HEK293 (cell line): ENCODE results near the gene RMC1.

ENCODE experiments used
- BCL11A ChIP-seq: fragments of 450-650 bp; formaldehyde crosslinking; IDR thresholded peaks from 2 replicates; pipeline ENCODE4 v1.5.1; 2016; ENCODE audit warnings: low read depth, missing biosample characterization, missing genetic modification characterization
- CTCF ChIP-seq: fragments of 450-650 bp; formaldehyde crosslinking; IDR thresholded peaks from 2 replicates; pipeline ENCODE4 v1.5.1; 2016; ENCODE audit warnings: missing biosample characterization, missing genetic modification characterization
- HOXA7 ChIP-seq: sonication (generic); formaldehyde crosslinking; IDR thresholded peaks from 2 replicates; pipeline ENCODE4 v1.8.1; 2022; ENCODE audit warnings: missing genetic modification reagents, borderline replicate concordance
- INSM2 ChIP-seq: fragments of 450-650 bp; formaldehyde crosslinking; IDR thresholded peaks from 2 replicates; pipeline ENCODE4 v1.5.1; 2016; ENCODE audit warnings: missing biosample characterization, missing genetic modification characterization
- KLF1 ChIP-seq: fragments of 450-650 bp; formaldehyde crosslinking; IDR thresholded peaks from 2 replicates; pipeline ENCODE4 v1.5.1; 2016; ENCODE audit warnings: missing biosample characterization, missing genetic modification characterization
- OVOL3 ChIP-seq: fragments of 450-650 bp; formaldehyde crosslinking; IDR thresholded peaks from 2 replicates; pipeline ENCODE4 v1.5.1; 2016; ENCODE audit warnings: missing biosample characterization, missing genetic modification characterization
- SCRT1 ChIP-seq: fragments of 450-650 bp; formaldehyde crosslinking; IDR thresholded peaks from 2 replicates; pipeline ENCODE4 v1.5.1; 2016; ENCODE audit warnings: missing biosample characterization, missing genetic modification characterization, borderline replicate concordance
- ZBTB21 ChIP-seq: fragments of 450-650 bp; formaldehyde crosslinking; IDR thresholded peaks from 2 replicates; pipeline ENCODE4 v1.5.1; 2017; ENCODE audit warnings: missing biosample characterization, missing genetic modification characterization
- ZNF114 ChIP-seq: fragments of 450-650 bp; formaldehyde crosslinking; IDR thresholded peaks from 2 replicates; pipeline ENCODE4 v1.5.0; 2017; ENCODE audit warnings: missing biosample characterization, missing genetic modification characterization
- ZNF132 ChIP-seq: fragments of 450-650 bp; formaldehyde crosslinking; IDR thresholded peaks from 2 replicates; pipeline ENCODE4 v1.5.1; 2017; ENCODE audit warnings: missing biosample characterization, missing genetic modification characterization, borderline replicate concordance
- ZNF140 ChIP-seq: fragments of 450-650 bp; formaldehyde crosslinking; IDR thresholded peaks from 2 replicates; pipeline ENCODE4 v1.5.1; 2016; ENCODE audit warnings: missing biosample characterization, missing genetic modification characterization
- ZNF146 ChIP-seq: fragments of 450-650 bp; formaldehyde crosslinking; IDR thresholded peaks from 2 replicates; pipeline ENCODE4 v1.5.1; 2016; ENCODE audit warnings: missing biosample characterization, missing genetic modification characterization
- ZNF174 ChIP-seq: fragments of 450-650 bp; formaldehyde crosslinking; IDR thresholded peaks from 2 replicates; pipeline ENCODE4 v1.5.0; 2017; ENCODE audit warnings: missing biosample characterization, mild to moderate bottlenecking, missing genetic modification characterization
- ZNF202 ChIP-seq: fragments of 450-650 bp; formaldehyde crosslinking; IDR thresholded peaks from 2 replicates; pipeline ENCODE4 v1.5.1; 2016; ENCODE audit warnings: missing biosample characterization, missing genetic modification characterization, borderline replicate concordance
- ZNF211 ChIP-seq: fragments of 450-650 bp; formaldehyde crosslinking; IDR thresholded peaks from 2 replicates; pipeline ENCODE4 v1.5.1; 2016; ENCODE audit warnings: low read depth, missing biosample characterization, missing genetic modification characterization
- ZNF214 ChIP-seq: fragments of 450-650 bp; formaldehyde crosslinking; IDR thresholded peaks from 2 replicates; pipeline ENCODE4 v1.5.1; 2017; ENCODE audit warnings: missing biosample characterization, mild to moderate bottlenecking, missing genetic modification characterization, borderline replicate concordance
- ZNF223 ChIP-seq: fragments of 450-650 bp; formaldehyde crosslinking; IDR thresholded peaks from 2 replicates; pipeline ENCODE4 v1.5.1; 2016; ENCODE audit warnings: missing biosample characterization, missing genetic modification characterization
- ZNF248 ChIP-seq: fragments of 450-650 bp; formaldehyde crosslinking; IDR thresholded peaks from 2 replicates; pipeline ENCODE4 v1.5.1; 2017; ENCODE audit warnings: missing biosample characterization, missing genetic modification characterization
- ZNF266 ChIP-seq: fragments of 450-650 bp; formaldehyde crosslinking; IDR thresholded peaks from 2 replicates; pipeline ENCODE4 v1.5.1; 2016; ENCODE audit warnings: missing biosample characterization, missing genetic modification characterization, low read depth
- ZNF391 ChIP-seq: fragments of 450-650 bp; formaldehyde crosslinking; IDR thresholded peaks from 2 replicates; pipeline ENCODE4 v1.5.1; 2016; ENCODE audit warnings: low read depth, missing biosample characterization, missing genetic modification characterization, borderline replicate concordance
- ZNF404 ChIP-seq: fragments of 450-650 bp; formaldehyde crosslinking; IDR thresholded peaks from 2 replicates; pipeline ENCODE4 v1.5.1; 2017; ENCODE audit warnings: missing biosample characterization, missing genetic modification characterization
- ZNF449 ChIP-seq: fragments of 450-650 bp; formaldehyde crosslinking; IDR thresholded peaks from 2 replicates; pipeline ENCODE4 v1.5.1; 2017; ENCODE audit warnings: missing biosample characterization, mild to moderate bottlenecking, missing genetic modification characterization, moderate library complexity
- ZNF558 ChIP-seq: fragments of 450-650 bp; formaldehyde crosslinking; IDR thresholded peaks from 2 replicates; pipeline ENCODE4 v1.5.1; 2016; ENCODE audit warnings: missing biosample characterization, missing genetic modification characterization
- ZNF560 ChIP-seq: fragments of 450-650 bp; formaldehyde crosslinking; IDR thresholded peaks from 2 replicates; pipeline ENCODE4 v1.5.1; 2017; ENCODE audit warnings: missing biosample characterization, missing genetic modification characterization, borderline replicate concordance
- ZNF585B ChIP-seq: fragments of 450-650 bp; formaldehyde crosslinking; IDR thresholded peaks from 2 replicates; pipeline ENCODE4 v1.5.1; 2016; ENCODE audit warnings: missing biosample characterization, missing genetic modification characterization
- ZNF596 ChIP-seq: fragments of 450-650 bp; IDR thresholded peaks from 2 replicates; pipeline ENCODE4 v1.5.0; 2018; ENCODE audit warnings: missing biosample characterization, mild to moderate bottlenecking, missing genetic modification characterization, moderate library complexity
- ZNF664 ChIP-seq: fragments of 450-650 bp; formaldehyde crosslinking; IDR thresholded peaks from 2 replicates; pipeline ENCODE4 v1.5.1; 2016; ENCODE audit warnings: missing biosample characterization, missing genetic modification characterization
- ZNF670 ChIP-seq: fragments of 450-650 bp; formaldehyde crosslinking; IDR thresholded peaks from 2 replicates; pipeline ENCODE4 v1.5.1; 2016; ENCODE audit warnings: missing biosample characterization, missing genetic modification characterization, low read depth
- ZNF776 ChIP-seq: fragments of 450-650 bp; formaldehyde crosslinking; IDR thresholded peaks from 2 replicates; pipeline ENCODE4 v1.5.0; 2017; ENCODE audit warnings: missing biosample characterization, missing genetic modification characterization, borderline replicate concordance
- ZNF792 ChIP-seq: fragments of 450-650 bp; formaldehyde crosslinking; IDR thresholded peaks from 2 replicates; pipeline ENCODE4 v1.5.1; 2016; ENCODE audit warnings: missing biosample characterization, missing genetic modification characterization
- ZNF830 ChIP-seq: fragments of 450-650 bp; IDR thresholded peaks from 2 replicates; pipeline ENCODE4 v1.5.0; 2018; ENCODE audit warnings: missing biosample characterization, missing genetic modification characterization, low read depth, mild to moderate bottlenecking, moderate library complexity
- ZSCAN30 ChIP-seq: fragments of 450-650 bp; IDR thresholded peaks from 2 replicates; pipeline ENCODE4 v1.5.1; 2018; ENCODE audit warnings: missing biosample characterization, mild to moderate bottlenecking, missing genetic modification characterization, moderate library complexity

Gene RMC1

GRCh38 chr18:23503038-23503962 is at the start of gene RMC1 (continued):
- no peak for TF ChIP-seq ZNF223 (tag by site-specific recombination)
- TF ChIP-seq ZBTB21, result no peak
- no peak for TF ChIP-seq ZNF202 (tag by site-specific recombination)
- no peak for TF ChIP-seq ZNF830 (tag by site-specific recombination)
- no peak for TF ChIP-seq ZNF214 (tag by site-specific recombination)
- no peak for TF ChIP-seq ZNF560
- TF ChIP-seq ZNF248 (tag by site-specific recombination), result no peak
- TF ChIP-seq ZSCAN30, result peak; percentile 56
- no peak for TF ChIP-seq ZNF114
- no peak for TF ChIP-seq ZNF792 (tag by site-specific recombination)
- TF ChIP-seq ZNF776 (tag by site-specific recombination), result no peak
- TF ChIP-seq ZNF404 (tag by site-specific recombination), result no peak
- no peak for TF ChIP-seq ZNF596 (tag by site-specific recombination)
- TF ChIP-seq BCL11A (tag by site-specific recombination), result 0 out of 2 replicates have a peak, but pooled peaks have one; percentile 24
- no peak for TF ChIP-seq ZNF146 (tag by site-specific recombination)
- TF ChIP-seq ZNF211 (tag by site-specific recombination), result no peak
- TF ChIP-seq KLF1 (tag by site-specific recombination), result peak; percentile 95
- TF ChIP-seq CTCF (tag by site-specific recombination), result peak; percentile 82
- 0 out of 2 replicates have a peak, but pooled peaks have one; percentile 18 for TF ChIP-seq OVOL3 (tag by site-specific recombination)
- TF ChIP-seq ZNF391 (tag by site-specific recombination), result no peak
- peak; percentile 37; the same call in 1 of the 2 replicates for TF ChIP-seq ZNF449 (tag by site-specific recombination)
- TF ChIP-seq ZNF670, result no peak
- no peak for TF ChIP-seq ZNF174 (tag by site-specific recombination)
- 0 out of 2 replicates have a peak, but pooled peaks have one; percentile 21 for TF ChIP-seq INSM2 (tag by site-specific recombination)
- TF ChIP-seq ZNF132 (tag by site-specific recombination), result no peak
- TF ChIP-seq ZNF664 (tag by site-specific recombination), result no peak
- no peak for TF ChIP-seq ZNF585B (tag by site-specific recombination)
- TF ChIP-seq SCRT1 (tag by site-specific recombination), result no peak
- no peak for TF ChIP-seq ZNF140 (tag by site-specific recombination)
- TF ChIP-seq ZNF558, result no peak
- TF ChIP-seq HOXA7 (CRISPR knock-in tag), result no peak
- no peak for TF ChIP-seq ZNF266 (tag by site-specific recombination)
